ENCODE measurements around the gene SUGP2.

DNA sequence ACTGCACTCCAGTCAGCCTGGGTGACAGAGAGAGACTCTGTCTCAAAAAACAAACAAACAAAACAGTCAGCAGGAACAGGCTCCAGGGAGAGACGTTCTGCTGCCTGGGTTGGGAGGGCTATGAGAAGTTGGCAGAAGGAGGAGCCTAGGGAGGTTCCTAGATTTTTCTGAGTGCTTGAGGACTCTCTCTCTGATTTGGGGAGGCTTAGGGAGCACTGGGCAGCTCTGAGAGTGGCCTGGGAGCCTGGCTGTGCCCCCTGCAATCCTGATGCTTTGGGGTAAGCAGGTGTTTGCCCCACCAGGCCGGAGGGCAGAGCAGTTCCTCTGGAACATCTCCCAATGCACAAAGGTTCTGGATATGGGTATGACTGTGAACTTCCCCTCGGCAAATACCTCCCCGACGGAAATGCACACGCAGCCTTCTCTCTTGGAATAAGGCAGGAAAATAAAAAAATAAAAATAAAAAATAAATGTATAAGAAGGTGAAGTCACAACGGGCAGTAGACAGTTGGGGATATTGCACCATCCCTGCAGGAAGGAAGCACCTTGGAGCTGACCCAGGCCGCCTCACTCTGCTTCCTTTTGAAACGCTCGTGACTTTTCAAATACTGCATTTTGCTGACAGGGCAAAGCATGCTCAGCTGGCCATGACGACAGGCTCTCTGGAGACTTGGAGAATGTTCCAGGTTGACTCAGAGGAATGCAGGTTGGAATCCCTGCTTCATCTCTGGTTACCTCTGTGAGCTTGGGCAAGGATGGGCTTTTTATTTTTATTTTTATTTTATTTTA, 65.8 kb downstream of the SUGP2 start:
- TF ChIP-seq, protein P1, sequence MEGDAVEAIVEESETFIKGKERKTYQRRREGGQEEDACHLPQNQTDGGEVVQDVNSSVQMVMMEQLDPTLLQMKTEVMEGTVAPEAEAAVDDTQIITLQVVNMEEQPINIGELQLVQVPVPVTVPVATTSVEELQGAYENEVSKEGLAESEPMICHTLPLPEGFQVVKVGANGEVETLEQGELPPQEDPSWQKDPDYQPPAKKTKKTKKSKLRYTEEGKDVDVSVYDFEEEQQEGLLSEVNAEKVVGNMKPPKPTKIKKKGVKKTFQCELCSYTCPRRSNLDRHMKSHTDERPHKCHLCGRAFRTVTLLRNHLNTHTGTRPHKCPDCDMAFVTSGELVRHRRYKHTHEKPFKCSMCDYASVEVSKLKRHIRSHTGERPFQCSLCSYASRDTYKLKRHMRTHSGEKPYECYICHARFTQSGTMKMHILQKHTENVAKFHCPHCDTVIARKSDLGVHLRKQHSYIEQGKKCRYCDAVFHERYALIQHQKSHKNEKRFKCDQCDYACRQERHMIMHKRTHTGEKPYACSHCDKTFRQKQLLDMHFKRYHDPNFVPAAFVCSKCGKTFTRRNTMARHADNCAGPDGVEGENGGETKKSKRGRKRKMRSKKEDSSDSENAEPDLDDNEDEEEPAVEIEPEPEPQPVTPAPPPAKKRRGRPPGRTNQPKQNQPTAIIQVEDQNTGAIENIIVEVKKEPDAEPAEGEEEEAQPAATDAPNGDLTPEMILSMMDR (IDR thresholded peaks at IDR 0.05), result no peak
- no peak for TF ChIP-seq POLR2A (IDR thresholded peaks at IDR 0.05)

Data from stomach (tissue), 4 donors.